HepG2 (cell line): ENCODE results near the gene PPP1R1B. TPM values are rescaled to one million over a fixed set of nuclear protein-coding genes. Genes with fewer than 3 reads are reported as not detected.

Experiments
- ATAC-seq: fragments of 200-7000 bp; cut with Tn5 transposase; 3 replicates; pipeline ENCODE4 v1.9.1; 2020; ENCODE audit warnings: mild to moderate bottlenecking, moderate library complexity
- BruUV-seq: library from RNA; stranded (reverse); fragments of 400-500 nt; replicated peaks from 2 replicates; lab custom pipeline; 2021; lab: Mats Ljungman, UMichigan
- CTCF ChIA-PET: fragments of 300-600 bp; formaldehyde crosslinking; extraction: SDS; loops from one replicate; lab custom pipeline; 2021; ENCODE audit warnings: low total read pairs, inconsistent platforms, low intra/inter-chr PET ratio; lab: Yijun Ruan, JAX
- POLR2A ChIA-PET: fragments of 350-600 bp; sonication (Branson Sonifier 250); formaldehyde crosslinking; loops from one replicate; lab custom pipeline; 2020; ENCODE audit warnings: antibody characterized with exemption, inconsistent platforms; lab: Yijun Ruan, JAX
- DNase-seq: peaks from one replicate; pipeline ENCODE4 v3.0.0-alpha.2; 2015; ENCODE audit warnings: low spot score
- FAIRE-seq: peaks from 3 replicates; lab custom pipeline; 2011; peaks lifted over from hg19 to GRCh38; lab: Jason Lieb, UNC
- H2AFZ ChIP-seq: one replicate; pipeline ENCODE4 v1.6.1; 2011; ENCODE audit warnings: low read length, inconsistent platforms
- H3K27ac ChIP-seq: fragments of 300-600 bp; 3 replicates; pipeline ENCODE4 v1.8.0; 2011; ENCODE audit warnings: mixed run types, mild to moderate bottlenecking, mixed read lengths, low read length, inconsistent platforms; ENCODE audit not compliant: insufficient read depth; ENCODE audit errors: extremely low read length
- H3K27me3 ChIP-seq, 2 experiments: fragments of 200-600 bp in 1 of 2; 2 replicates in 1 of 2; 3 replicates in 1 of 2; pipeline versions ENCODE4 v1.6.0 to v1.8.0; 2011; ENCODE audit warnings: low read length in 2 of 2, mild to moderate bottlenecking in 2 of 2, moderate library complexity in 2 of 2, inconsistent platforms in 1 of 2; ENCODE audit not compliant: insufficient read depth in 2 of 2, control insufficient read depth in 1 of 2
- H3K36me3 ChIP-seq, 2 experiments: fragments of 200-600 bp in 1 of 2; replicated peaks in 1 of 2; 2 replicates in 1 of 2; 3 replicates in 1 of 2; pipeline versions ENCODE4 v1.5.1 to v1.8.0; 2011; ENCODE audit warnings: low read length in 2 of 2, inconsistent platforms in 1 of 2; ENCODE audit not compliant: insufficient read depth in 2 of 2, control insufficient read depth in 1 of 2
- H3K4me1 ChIP-seq: 2 replicates; pipeline ENCODE4 v1.5.1; 2012; ENCODE audit warnings: low read length, inconsistent platforms; ENCODE audit not compliant: insufficient read depth
- H3K4me2 ChIP-seq: 2 replicates; pipeline ENCODE4 v1.6.0; 2011; ENCODE audit warnings: low read depth, low read length, inconsistent platforms
- H3K4me3 ChIP-seq, 3 experiments: fragments of 200-600 bp in 1 of 3; sonication (generic), shearing (Covaris generic) in 1 of 3; replicated peaks in 1 of 3; 2 replicates each; pipeline ENCODE4 v1.5.1; 2011 to 2016; ENCODE audit warnings: low read length in 3 of 3, inconsistent platforms in 2 of 3, low read depth in 2 of 3, mild to moderate bottlenecking in 2 of 3, control low read depth in 1 of 3, mixed read lengths in 1 of 3; ENCODE audit not compliant: insufficient read depth in 1 of 3
- H3K79me2 ChIP-seq: one replicate; pipeline ENCODE4 v1.6.1; 2011; ENCODE audit warnings: low read length, inconsistent platforms; ENCODE audit not compliant: insufficient read depth
- H3K9ac ChIP-seq: 2 replicates; pipeline ENCODE4 v1.6.0; 2011; ENCODE audit warnings: mild to moderate bottlenecking, low read depth, low read length, inconsistent platforms; ENCODE audit not compliant: insufficient read depth
- H3K9me3 ChIP-seq: 2 replicates; pipeline ENCODE4 v1.5.1; 2012; ENCODE audit warnings: mild to moderate bottlenecking, low read length
- H4K20me1 ChIP-seq: 2 replicates; pipeline ENCODE4 v1.6.0; 2011; ENCODE audit warnings: inconsistent platforms, mild to moderate bottlenecking, low read length, moderate library complexity; ENCODE audit not compliant: insufficient read depth
- AHR ChIP-seq: IDR thresholded peaks from 2 replicates; pipeline ENCODE4 v1.6.1; 2018; ENCODE audit warnings: missing genetic modification reagents, missing compliant biosample characterization
- JARID2 ChIP-seq: sonication (generic); formaldehyde crosslinking; IDR thresholded peaks from 2 replicates; pipeline ENCODE4 v1.8.1; 2023; ENCODE audit warnings: missing genetic modification reagents, inconsistent platforms; ENCODE audit not compliant: insufficient replicate concordance
- RBM39 ChIP-seq: fragments of 200-400 bp; formaldehyde crosslinking; IDR thresholded peaks from one replicate; pipeline ENCODE4 v1.6.1; 2018; ENCODE audit warnings: antibody characterized with exemption, mild to moderate bottlenecking, low read depth, low read length; ENCODE audit not compliant: poor library complexity, severe bottlenecking
- SCMH1 ChIP-seq: sonication (generic); formaldehyde crosslinking; IDR thresholded peaks from 2 replicates; pipeline ENCODE4 v1.9.0; 2021; ENCODE audit warnings: missing genetic modification reagents, mild to moderate bottlenecking, borderline replicate concordance
- ZFP1 ChIP-seq: IDR thresholded peaks from 2 replicates; pipeline ENCODE4 v1.6.1; 2016
- ZNF333 ChIP-seq: sonication (generic); formaldehyde crosslinking; IDR thresholded peaks from 2 replicates; pipeline ENCODE4 v1.4.0; 2020; ENCODE audit warnings: mild to moderate bottlenecking, missing genetic modification reagents, borderline replicate concordance
- ZNF800 ChIP-seq: sonication (generic); formaldehyde crosslinking; IDR thresholded peaks from 2 replicates; pipeline ENCODE4 v1.4.0; 2020; ENCODE audit warnings: missing genetic modification reagents
- WGBS: methylation state at CpG from one replicate; pipeline ENCODE4 v1.1.6; 2017; ENCODE audit warnings: low lambda C conversion rate; 5-methylcytosine and 5-hydroxymethylcytosine counted together
- in situ Hi-C: cut with HindIII; loops from 2 replicates; pipeline ENCODE4 v1.10.0; 2017; ENCODE audit warnings: low pct_unique_long_range_greater_than_20kb; ENCODE audit not compliant: extremely low pct_ligation_motif_present
- intact Hi-C: fragments of 100-400 bp; cut with micrococcal nuclease; formaldehyde crosslinking; loops from one replicate; pipeline ENCODE4 v1.10.0; 2022; ENCODE audit not compliant: unreplicated experiment
- polyA plus RNA-seq, 8 experiments: library from polyadenylated mRNA; depleted of rRNA in 3 of 8; stranded (reverse) in 7 of 8; unstranded in 1 of 8; fragments of >200 nt; fragmentation: Illumina TruSeq in 4 of 8; extraction: Trizol in 4 of 8; gene quantifications; 2 replicates each; pipeline versions ENCODE4 v1.2.1 to v1.2.3, GENCODE V29; 2011 to 2016; ENCODE audit warnings: low read depth in 4 of 8, missing spikeins in 1 of 8, mixed read lengths in 1 of 8; ENCODE audit not compliant: insufficient read depth in 1 of 8
- total RNA-seq, 5 experiments: library from RNA; depleted of rRNA; stranded (reverse); fragments of >200 nt; fragmentation: Illumina TruSeq; extraction: Trizol; gene quantifications; 2 replicates each; pipeline ENCODE4 v1.2.3, GENCODE V29; 2016; ENCODE audit warnings: low read depth in 1 of 5

PPP1R1B gene
- total and polyA plus RNA-seq, 2 of the 13 experiments (the other 11 are each of a cell fraction or from before 2014, with no cell fraction given): 0.08 TPM; not detected in 1

GRCh38 chr17:39662551-39663339 is 36.0 kb downstream of the PPP1R1B start (continued):
- TF ChIP-seq JARID2 (CRISPR knock-in tag) (no peak), ZFP1 (no peak), ZNF333 (CRISPR knock-in tag) (no peak), SCMH1 (CRISPR knock-in tag) (no peak), AHR (CRISPR knock-in tag) (no peak)

GRCh38 chr17:39663340-39663687 is 36.6 kb downstream of the PPP1R1B start:
- no peak overlapping the region for H3K27ac ChIP-seq
- peak overlapping the region; percentile 59 for H3K4me2 ChIP-seq
- WGBS: 49% methylated on average over 4 of the region's 4 CpGs
- ATAC-seq (no peak), FAIRE-seq (no peak), DNase-seq (no peak)
- H3K4me3 ChIP-seq: no peak overlapping the region; a peak in 1 of 6 replicates
- CTCF ChIA-PET: interaction anchor here (3.6 kb wide), 1 partner anchor 41 kb away, joined by 22 read pairs; no protein-coding TSS in a partner anchor
- H3K9me3 ChIP-seq: no peaks in the 10 kb centered on the region
- H3K9ac ChIP-seq: no peak overlapping the region
- H3K79me2 ChIP-seq: no peaks in the 10 kb centered on the region
- H3K27me3 ChIP-seq: peaks cover 5 to 23% of the 10 kb centered on the region in 2 experiments
- in situ Hi-C loops: no loop called here
- POLR2A ChIA-PET: interaction anchor here (0.8 to 1.8 kb wide), 5 partner anchors 9 to 90 kb away, joined by 3 to 5 read pairs (median 3); no protein-coding TSS in a partner anchor
- peaks cover 49% of the 10 kb centered on the region for H3K4me1 ChIP-seq
- TF ChIP-seq RBM39 (peak; percentile 27), ZNF800 (no peak)
- peaks cover 21 to 24% of the 10 kb centered on the region in 2 experiments; a peak in 4 of 5 replicates for H3K36me3 ChIP-seq
- no peak overlapping the region for H2AFZ ChIP-seq
- no peaks in the 10 kb centered on the region for H4K20me1 ChIP-seq
- intact Hi-C loops: no loop called here
- no TSS peak for BruUV-seq
